ENCODE measurements around the gene POLRMT.

POLRMT gene

GRCh38 chr19:644789-645188 is 11.5 kb upstream of the POLRMT start:
- no peak for TF ChIP-seq CTCF (IDR thresholded peaks at IDR 0.05; ENCODE audit: low read depth, low read length, missing control alignments)
- Histone ChIP-seq H3K27ac (no peak overlapping the region), H3K36me3 (replicated peaks) (peaks cover 47% of the 10 kb centered on the region), H3K4me3 (ENCODE audit: low read depth, low read length) (no peak overlapping the region), H3K27me3 (replicated peaks) (no peaks in the 10 kb centered on the region)
- in situ Hi-C loops (cut with HindIII; ENCODE audit: low pct_ligation_motif_present, low sequenced_read_pairs): no loop called here
- no peak for DNase-seq

- H3K36me3 ChIP-seq (replicated peaks): peaks cover 44% of the 10 kb centered on the region
- DNase-seq: no peak
- TF ChIP-seq CTCF (IDR thresholded peaks at IDR 0.05; ENCODE audit: low read depth, low read length, missing control alignments): no peak
- no peaks in the 10 kb centered on the region for H3K27me3 ChIP-seq (replicated peaks)
- H3K4me3 ChIP-seq (ENCODE audit: low read depth, low read length): no peak overlapping the region
- in situ Hi-C loops (cut with HindIII; ENCODE audit: low pct_ligation_motif_present, low sequenced_read_pairs): no loop called here
- H3K27ac ChIP-seq: no peak overlapping the region
Observed at GRCh38 chr19:644363-644762, 11.0 kb upstream of the POLRMT start.

GRCh38 chr19:643736-644135 is 10.4 kb upstream of the POLRMT start:
- TF ChIP-seq CTCF (IDR thresholded peaks at IDR 0.05; ENCODE audit: low read depth, low read length, missing control alignments): no peak
- H3K27me3 ChIP-seq (replicated peaks): no peaks in the 10 kb centered on the region
- no peak for DNase-seq
- peaks cover 38% of the 10 kb centered on the region for H3K36me3 ChIP-seq (replicated peaks)
- in situ Hi-C loops (cut with HindIII; ENCODE audit: low pct_ligation_motif_present, low sequenced_read_pairs): no loop called here
- H3K4me3 ChIP-seq (ENCODE audit: low read depth, low read length): no peak overlapping the region
- H3K27ac ChIP-seq: no peak overlapping the region

- no peak for TF ChIP-seq CTCF (IDR thresholded peaks at IDR 0.05; ENCODE audit: low read depth, low read length, missing control alignments)
- in situ Hi-C loops (cut with HindIII; ENCODE audit: low pct_ligation_motif_present, low sequenced_read_pairs): no loop called here
- Histone ChIP-seq H3K27ac (no peak overlapping the region), H3K36me3 (replicated peaks) (peaks cover 34% of the 10 kb centered on the region), H3K4me3 (ENCODE audit: low read depth, low read length) (no peak overlapping the region), H3K27me3 (replicated peaks) (no peaks in the 10 kb centered on the region)
- no peak for DNase-seq
Observed at GRCh38 chr19:642767-643727, 9.7 kb upstream of the POLRMT start.

- no peaks in the 10 kb centered on the region for H3K27me3 ChIP-seq (replicated peaks)
- H3K4me3 ChIP-seq (ENCODE audit: low read depth, low read length): no peak overlapping the region
- H3K36me3 ChIP-seq (replicated peaks): peaks cover 20% of the 10 kb centered on the region
- in situ Hi-C loops (cut with HindIII; ENCODE audit: low pct_ligation_motif_present, low sequenced_read_pairs): no loop called here
- no peak for TF ChIP-seq CTCF (IDR thresholded peaks at IDR 0.05; ENCODE audit: low read depth, low read length, missing control alignments)
- H3K27ac ChIP-seq: no peak overlapping the region
- DNase-seq: no peak
Observed at GRCh38 chr19:641702-642101, 8.4 kb upstream of the POLRMT start.
